Hepatocyte (in vitro differentiated cells): ENCODE measurements around the gene TRAPPC1.

Source experiments
- EZH2 ChIP-seq: fragments of 200-600 bp; sonication (generic); IDR thresholded peaks from 2 replicates; pipeline ENCODE4 v1.6.1; 2016; ENCODE audit warnings: antibody characterized with exemption, mild to moderate bottlenecking, borderline replicate concordance
- EZH2phosphoT487 ChIP-seq: fragments of 200-600 bp; sonication (generic); IDR thresholded peaks from one replicate; pipeline ENCODE4 v1.6.1; 2018; ENCODE audit warnings: antibody characterized with exemption, mild to moderate bottlenecking, low read depth, moderate library complexity; ENCODE audit not compliant: unreplicated experiment, severe bottlenecking
- TF ChIP-seq, protein P1 (sequence below): fragments of 200-600 bp; sonication (generic); IDR thresholded peaks from 2 replicates; pipeline ENCODE4 v1.5.1; 2016; ENCODE audit warnings: antibody characterized with exemption, mild to moderate bottlenecking; ENCODE audit not compliant: poor library complexity

DNA sequence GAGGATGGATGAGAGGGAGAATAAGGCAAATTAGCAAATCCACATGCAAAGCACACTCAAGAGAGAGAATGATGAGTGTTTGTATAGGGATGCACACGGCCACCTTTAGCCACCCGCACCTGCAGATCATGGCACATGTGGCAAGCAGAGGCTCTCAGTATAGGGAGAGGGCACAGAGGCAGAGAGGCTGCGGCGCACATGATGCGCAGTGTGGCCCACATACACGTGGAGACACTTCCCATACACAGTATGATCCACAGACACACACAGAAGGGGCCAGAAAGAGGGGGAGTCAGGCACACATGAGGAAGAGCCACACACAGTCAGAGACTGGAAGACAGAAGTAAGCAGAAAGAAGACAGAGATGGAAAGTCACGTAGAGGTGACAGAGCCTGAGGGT is 49.7 kb downstream of the TRAPPC1 start:
- TF ChIP-seq, protein P1, sequence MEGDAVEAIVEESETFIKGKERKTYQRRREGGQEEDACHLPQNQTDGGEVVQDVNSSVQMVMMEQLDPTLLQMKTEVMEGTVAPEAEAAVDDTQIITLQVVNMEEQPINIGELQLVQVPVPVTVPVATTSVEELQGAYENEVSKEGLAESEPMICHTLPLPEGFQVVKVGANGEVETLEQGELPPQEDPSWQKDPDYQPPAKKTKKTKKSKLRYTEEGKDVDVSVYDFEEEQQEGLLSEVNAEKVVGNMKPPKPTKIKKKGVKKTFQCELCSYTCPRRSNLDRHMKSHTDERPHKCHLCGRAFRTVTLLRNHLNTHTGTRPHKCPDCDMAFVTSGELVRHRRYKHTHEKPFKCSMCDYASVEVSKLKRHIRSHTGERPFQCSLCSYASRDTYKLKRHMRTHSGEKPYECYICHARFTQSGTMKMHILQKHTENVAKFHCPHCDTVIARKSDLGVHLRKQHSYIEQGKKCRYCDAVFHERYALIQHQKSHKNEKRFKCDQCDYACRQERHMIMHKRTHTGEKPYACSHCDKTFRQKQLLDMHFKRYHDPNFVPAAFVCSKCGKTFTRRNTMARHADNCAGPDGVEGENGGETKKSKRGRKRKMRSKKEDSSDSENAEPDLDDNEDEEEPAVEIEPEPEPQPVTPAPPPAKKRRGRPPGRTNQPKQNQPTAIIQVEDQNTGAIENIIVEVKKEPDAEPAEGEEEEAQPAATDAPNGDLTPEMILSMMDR, result no peak
- TF ChIP-seq EZH2phosphoT487 (no peak), EZH2 (no peak)
